ENCODE results near the gene USP28. TPM values are rescaled to one million over a fixed set of nuclear protein-coding genes. Genes with fewer than 3 reads are reported as not detected.

Gene USP28
- polyA plus RNA-seq, 2 of the 4 experiments (the other 2 are of a cell fraction), result 15.4 to 31.3 TPM

GRCh38 chr11:113906516-113906915 lies 31.1 kb upstream of the USP28 start:
- POLR2A ChIA-PET, result no interaction called here
- Histone ChIP-seq H3K4me1 (peaks cover 8% of the 10 kb centered on the region; the same call in 2 of the 3 replicates), H3K9me3 (no peaks in the 10 kb centered on the region), H3K27ac (no peak overlapping the region), H3K4me3 (no peak overlapping the region), H3K4me2 (peak overlapping the region; percentile 23; the same call in 1 of the 3 replicates)
- CTCF ChIA-PET, result interaction anchor here (1.2 to 3.6 kb wide), 3 partner anchors 10 to 355 kb away, joined by 3 to 16 read pairs (median 12); no protein-coding TSS in a partner anchor
- no peak for DNase-seq (ENCODE audit: low read depth in 1 of 2, low spot score in 1 of 2)
- ATAC-seq, result no peak; a peak in 1 of 6 replicates
- no peak for FAIRE-seq
- 43% methylated on average over 2 of the region's 2 CpGs for WGBS (ENCODE audit: missing lambda C conversion rate)
- TF ChIP-seq RARB (CRISPR knock-in tag; IDR thresholded peaks at IDR 0.05), result no peak
- no peak for TF ChIP-seq EHMT2 (IDR thresholded peaks at IDR 0.05; ENCODE audit: low read depth)
- TF ChIP-seq NFE2L2 (conservative IDR thresholded peaks at IDR 0.05; ENCODE audit: low read length), result no peak
- TF ChIP-seq ZNF302 (CRISPR knock-in tag; IDR thresholded peaks at IDR 0.05), result no peak
- TF ChIP-seq BHLHE40 (IDR thresholded peaks at IDR 0.05; ENCODE audit: low read depth, low read length), result no peak
- no peak for TF ChIP-seq JUNB (IDR thresholded peaks at IDR 0.05)
- no peak for TF ChIP-seq CHD4 (IDR thresholded peaks at IDR 0.05; ENCODE audit: borderline replicate concordance)
- no peak for TF ChIP-seq HMGXB4 (CRISPR knock-in tag; IDR thresholded peaks at IDR 0.05; ENCODE audit: borderline replicate concordance)
- no peak for TF ChIP-seq HOXB5 (CRISPR knock-in tag; IDR thresholded peaks at IDR 0.05)
- no peak for TF ChIP-seq NPAS2 (CRISPR knock-in tag; IDR thresholded peaks at IDR 0.05; ENCODE audit: borderline replicate concordance)
- no peak for TF ChIP-seq KDM5A (IDR thresholded peaks at IDR 0.05)
- TF ChIP-seq TP53 (CRISPR knock-in tag; IDR thresholded peaks at IDR 0.05), result no peak
- no peak for TF ChIP-seq HOXA7 (CRISPR knock-in tag; IDR thresholded peaks at IDR 0.05)
- TF ChIP-seq MYC (IDR thresholded peaks at IDR 0.05; ENCODE audit: borderline replicate concordance, low read length), result no peak
- TF ChIP-seq CTCF (IDR thresholded peaks at IDR 0.05), result no peak
- no peak for TF ChIP-seq HES2 (IDR thresholded peaks at IDR 0.05)
- TF ChIP-seq ZFP36 (IDR thresholded peaks at IDR 0.05; ENCODE audit: borderline replicate concordance, partially characterized antibody), result no peak
- no peak for TF ChIP-seq MAZ (IDR thresholded peaks at IDR 0.05; ENCODE audit: borderline replicate concordance, low read depth, low read length)
- no peak for TF ChIP-seq ESRRA (IDR thresholded peaks at IDR 0.05; ENCODE audit: borderline replicate concordance, low read length)
- TF ChIP-seq REST (IDR thresholded peaks at IDR 0.05), result no peak

Data from A549 (cell line).